ENCODE data around the gene TEX13B.

Gene TEX13B

GRCh38 chrX:108020631-108021030 lies 38.5 kb upstream of the TEX13B start:
- Histone ChIP-seq H3K9me2 (replicated peaks; ENCODE audit: insufficient read depth, low read length) (no peaks in the 10 kb centered on the region), H3K4me3 (ENCODE audit: low read length) (no peak overlapping the region), H3K9me3 (replicated peaks; ENCODE audit: insufficient read depth, low read length) (no peaks in the 10 kb centered on the region), H3K9ac (ENCODE audit: low read length) (no peak overlapping the region), H4K20me1 (ENCODE audit: insufficient read depth, low read length) (no peaks in the 10 kb centered on the region), H3K4me1 (ENCODE audit: low read length) (peaks cover 21% of the 10 kb centered on the region), H3K36me3 (replicated peaks; ENCODE audit: insufficient read depth, low read length) (no peaks in the 10 kb centered on the region), H3K27ac (ENCODE audit: low read length) (no peak overlapping the region), H3K27me3 (replicated peaks; ENCODE audit: insufficient read depth, low read length) (no peaks in the 10 kb centered on the region), H3K79me2 (ENCODE audit: low read length) (no peaks in the 10 kb centered on the region), H3K4me2 (ENCODE audit: low read depth, low read length) (no peak overlapping the region), H2AFZ (ENCODE audit: low read length) (no peak overlapping the region), H3F3A (ENCODE audit: insufficient read depth, low read length) (no peaks in the 10 kb centered on the region)
- TF ChIP-seq EZH2 (optimal IDR thresholded peaks at IDR 0.05; ENCODE audit: low read depth, low read length): no peak
- TF ChIP-seq EZH2phosphoT487 (IDR thresholded peaks at IDR 0.05; ENCODE audit: low read length): no peak
- peak; percentile 64 for TF ChIP-seq CTCF (IDR thresholded peaks at IDR 0.05; ENCODE audit: low read length)
- DNase-seq: peak; percentile 26

DNA sequence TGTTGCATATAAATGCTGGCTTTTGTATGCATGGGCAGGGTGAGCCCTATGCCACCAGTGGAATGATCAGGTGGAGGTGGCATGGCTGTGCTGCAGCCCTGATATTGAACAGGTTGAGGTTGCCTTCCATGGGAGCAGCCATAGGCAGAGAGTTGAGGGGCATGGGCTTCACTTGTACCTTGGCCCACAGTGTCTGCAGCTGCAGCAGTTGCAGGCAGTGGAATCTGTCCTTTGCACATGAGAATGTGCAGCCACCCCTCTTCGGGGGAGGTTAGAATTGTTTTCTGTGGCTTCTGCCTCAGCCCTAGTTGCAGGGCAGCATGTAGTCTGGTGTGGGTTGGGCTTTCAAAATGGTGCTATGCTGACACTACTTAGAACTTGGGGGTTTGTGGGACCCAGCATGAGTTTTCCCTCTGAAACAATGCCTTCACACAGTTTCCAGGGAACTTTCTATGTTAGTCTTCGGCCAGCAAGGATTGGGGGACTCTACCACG lies 37.3 kb upstream of the TEX13B start:
- Histone ChIP-seq H3K4me3 (ENCODE audit: low read length) (no peak overlapping the region), H3K27ac (ENCODE audit: low read length) (no peak overlapping the region), H3K79me2 (ENCODE audit: low read length) (no peaks in the 10 kb centered on the region), H3K9me2 (replicated peaks; ENCODE audit: insufficient read depth, low read length) (no peaks in the 10 kb centered on the region), H3K9ac (ENCODE audit: low read length) (no peak overlapping the region), H3K4me1 (ENCODE audit: low read length) (peaks cover 21% of the 10 kb centered on the region), H2AFZ (ENCODE audit: low read length) (0 out of 2 replicates have a peak overlapping the region, but pooled peaks have one; percentile 11), H3K27me3 (replicated peaks; ENCODE audit: insufficient read depth, low read length) (no peaks in the 10 kb centered on the region), H3K4me2 (ENCODE audit: low read depth, low read length) (peak overlapping the region; percentile 51; the same call in 1 of the 2 replicates), H3K36me3 (replicated peaks; ENCODE audit: insufficient read depth, low read length) (no peaks in the 10 kb centered on the region), H4K20me1 (ENCODE audit: insufficient read depth, low read length) (no peaks in the 10 kb centered on the region), H3F3A (ENCODE audit: insufficient read depth, low read length) (no peaks in the 10 kb centered on the region), H3K9me3 (replicated peaks; ENCODE audit: insufficient read depth, low read length) (no peaks in the 10 kb centered on the region)
- no peak for DNase-seq
- TF ChIP-seq EZH2phosphoT487 (IDR thresholded peaks at IDR 0.05; ENCODE audit: low read length) (no peak), CTCF (IDR thresholded peaks at IDR 0.05; ENCODE audit: low read length) (no peak), EZH2 (optimal IDR thresholded peaks at IDR 0.05; ENCODE audit: low read depth, low read length) (no peak)

DNA sequence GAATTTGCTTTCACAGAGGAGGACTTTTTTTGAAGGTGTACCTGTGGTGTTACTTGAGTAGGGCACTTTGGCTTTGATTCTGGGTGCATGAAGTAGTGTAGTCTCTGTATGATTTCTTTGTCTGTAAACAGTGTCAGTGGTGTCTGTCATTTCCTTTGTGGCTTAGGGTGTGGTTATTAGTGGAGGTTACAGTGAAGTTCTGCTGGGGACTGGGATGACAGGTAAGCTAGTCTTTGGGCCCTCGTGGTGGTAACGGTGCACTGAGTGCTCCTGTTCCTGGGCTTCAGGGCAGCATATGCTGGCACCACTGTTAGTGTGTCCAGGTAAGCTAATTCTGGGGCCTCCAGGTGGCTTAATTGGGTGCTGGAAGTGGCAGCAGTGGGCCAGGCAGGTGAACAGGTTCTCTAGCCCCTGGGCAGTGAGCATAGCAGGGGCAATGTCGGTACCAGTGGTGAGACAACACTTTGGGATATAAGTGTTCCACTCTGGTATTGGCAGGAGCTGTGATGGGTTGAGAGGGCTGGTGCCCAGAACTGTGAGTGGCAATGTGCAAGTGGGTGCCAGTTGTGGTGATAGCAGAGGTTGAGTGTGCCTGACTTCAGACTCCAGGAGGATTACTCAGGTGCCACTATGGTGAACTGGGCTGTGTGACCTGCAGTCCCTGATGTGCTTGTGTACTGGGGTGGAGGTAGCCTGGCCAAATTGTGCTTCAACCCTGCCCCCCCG lies 36.6 kb upstream of the TEX13B start:
- Histone ChIP-seq H3K4me1 (ENCODE audit: low read length) (peaks cover 21% of the 10 kb centered on the region), H3K9me2 (replicated peaks; ENCODE audit: insufficient read depth, low read length) (no peaks in the 10 kb centered on the region), H2AFZ (ENCODE audit: low read length) (peak overlapping the region; percentile 11; the same call in 1 of the 2 replicates), H3F3A (ENCODE audit: insufficient read depth, low read length) (no peaks in the 10 kb centered on the region), H3K9ac (ENCODE audit: low read length) (peak overlapping the region; percentile 23; the same call in 1 of the 2 replicates), H3K4me2 (ENCODE audit: low read depth, low read length) (peak overlapping the region; percentile 51; the same call in 1 of the 2 replicates), H3K4me3 (ENCODE audit: low read length) (no peak overlapping the region), H4K20me1 (ENCODE audit: insufficient read depth, low read length) (no peaks in the 10 kb centered on the region), H3K9me3 (replicated peaks; ENCODE audit: insufficient read depth, low read length) (no peaks in the 10 kb centered on the region), H3K27me3 (replicated peaks; ENCODE audit: insufficient read depth, low read length) (no peaks in the 10 kb centered on the region), H3K79me2 (ENCODE audit: low read length) (no peaks in the 10 kb centered on the region), H3K27ac (ENCODE audit: low read length) (peak overlapping the region; percentile 59; the same call in 1 of the 2 replicates), H3K36me3 (replicated peaks; ENCODE audit: insufficient read depth, low read length) (no peaks in the 10 kb centered on the region)
- peak; percentile 66 for DNase-seq
- TF ChIP-seq EZH2phosphoT487 (IDR thresholded peaks at IDR 0.05; ENCODE audit: low read length) (no peak), EZH2 (optimal IDR thresholded peaks at IDR 0.05; ENCODE audit: low read depth, low read length) (no peak), CTCF (IDR thresholded peaks at IDR 0.05; ENCODE audit: low read length) (no peak)

Measured in MM.1S (cell line).